GM18519 (cell line): ENCODE data around the gene CHERP.
"Not testable (repeated sequence)": the region's sequence is repeated elsewhere in the genome, so short reads cannot be mapped to it uniquely, and the experiment has no call there.

ENCODE experiments used
- ATAC-seq: cut with Tn5 transposase; IDR thresholded peaks from one replicate; pipeline ENCODE4 v1.9.1; 2021; ENCODE audit warnings: mild to moderate bottlenecking, moderate library complexity; ENCODE audit not compliant: unreplicated experiment, low FRiP score

The CHERP gene

GRCh38 chr19:16496613-16496983 lies 45.6 kb downstream of the CHERP start:
- ATAC-seq: no peak

GRCh38 chr19:16495982-16496612 lies 46.1 kb downstream of the CHERP start, which contains the start of the genes C19orf44 and CALR3:
C19orf44 (plus strand) TSS chr19:16496394; CDS start chr19:16500793, 4,399 bp downstream.
CALR3 (minus strand) TSS chr19:16496167; CDS start chr19:16496129, 38 bp downstream.
- ATAC-seq: peak; percentile 94

- ATAC-seq: not testable (repeated sequence)
Measured at GRCh38 chr19:16486476-16486875, 55.8 kb downstream of the CHERP start.

DNA sequence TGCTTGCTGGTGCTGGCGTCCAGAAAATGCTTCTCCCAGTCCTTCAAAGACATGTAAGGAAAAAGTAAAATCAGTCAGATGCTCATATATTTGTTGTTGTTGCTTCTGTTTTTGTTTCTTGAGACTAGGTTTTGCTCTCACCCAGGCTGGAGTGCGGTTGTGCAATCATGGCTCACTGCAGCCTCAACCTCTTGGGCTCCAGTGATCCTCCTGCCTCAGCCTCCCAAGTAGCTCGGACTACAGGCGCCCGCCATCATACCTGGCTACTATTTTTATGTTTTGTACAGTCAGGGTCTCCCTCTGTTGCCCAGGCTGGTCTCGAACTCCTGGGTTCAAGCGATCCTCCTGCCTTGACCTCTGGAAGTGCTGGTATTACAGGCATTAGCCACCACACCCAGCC lies 59.5 kb downstream of the CHERP start:
- no peak for ATAC-seq

DNA sequence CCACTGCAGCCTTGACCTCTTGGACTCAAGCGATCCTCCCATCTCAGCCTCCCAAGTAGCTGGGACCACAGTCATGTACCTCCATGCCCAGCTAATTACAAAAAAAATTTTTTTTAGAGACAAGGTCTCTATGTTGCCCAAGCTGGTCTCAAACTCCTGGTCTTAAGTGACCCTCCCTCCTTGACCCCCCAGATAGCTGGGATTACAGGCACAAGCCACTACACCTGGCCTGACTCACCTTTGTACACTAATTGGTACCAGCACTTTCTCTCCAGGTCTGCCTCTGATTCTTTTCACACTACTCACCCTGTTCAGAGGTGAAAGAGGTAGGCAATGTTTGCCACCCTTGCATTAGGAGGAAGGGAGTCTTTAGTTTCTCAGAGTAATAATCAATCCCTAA lies 64.9 kb downstream of the CHERP start:
- ATAC-seq: no peak

DNA sequence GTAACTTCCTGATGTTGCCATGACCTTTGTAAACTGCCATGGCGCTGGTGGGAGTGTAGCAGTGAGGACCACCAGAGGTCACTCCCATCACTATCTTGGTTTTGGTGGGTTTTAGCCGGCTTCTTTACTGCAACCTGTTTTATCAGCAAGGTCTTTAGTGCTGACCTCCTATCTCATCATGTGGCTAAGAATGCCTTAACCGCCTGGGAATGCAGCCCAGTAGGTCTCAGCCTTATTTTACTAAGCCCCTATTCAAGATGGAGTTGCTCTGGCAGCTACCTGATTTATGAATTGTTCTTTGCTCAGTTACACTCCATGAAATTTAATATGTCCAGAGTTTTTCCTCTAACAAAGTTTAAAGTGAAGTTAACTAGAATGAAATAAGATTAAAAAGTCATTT lies 65.8 kb downstream of the CHERP start:
- no peak for ATAC-seq

- no peak for ATAC-seq
Measured at GRCh38 chr19:16473875-16474392, 68.3 kb downstream of the CHERP start.

- no peak for ATAC-seq
Measured at GRCh38 chr19:16472992-16473391, 69.2 kb downstream of the CHERP start.

DNA sequence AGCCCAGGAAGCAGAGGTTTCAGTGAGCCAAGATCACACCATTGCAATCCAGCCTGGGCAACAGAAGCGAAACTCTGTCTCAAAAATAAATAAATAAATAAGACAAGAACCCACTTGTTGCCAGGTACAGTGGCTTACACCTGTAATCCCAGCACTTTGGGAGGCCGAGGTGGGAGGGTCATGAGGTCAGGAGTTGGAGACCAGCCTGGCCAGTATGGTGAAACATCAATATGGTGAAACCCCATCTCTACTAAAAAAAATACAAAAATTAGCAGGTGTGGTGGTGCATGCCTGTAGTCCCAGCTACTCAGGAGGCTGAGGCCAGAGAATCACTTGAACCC lies 69.7 kb downstream of the CHERP start:
- ATAC-seq: not testable (repeated sequence)

DNA sequence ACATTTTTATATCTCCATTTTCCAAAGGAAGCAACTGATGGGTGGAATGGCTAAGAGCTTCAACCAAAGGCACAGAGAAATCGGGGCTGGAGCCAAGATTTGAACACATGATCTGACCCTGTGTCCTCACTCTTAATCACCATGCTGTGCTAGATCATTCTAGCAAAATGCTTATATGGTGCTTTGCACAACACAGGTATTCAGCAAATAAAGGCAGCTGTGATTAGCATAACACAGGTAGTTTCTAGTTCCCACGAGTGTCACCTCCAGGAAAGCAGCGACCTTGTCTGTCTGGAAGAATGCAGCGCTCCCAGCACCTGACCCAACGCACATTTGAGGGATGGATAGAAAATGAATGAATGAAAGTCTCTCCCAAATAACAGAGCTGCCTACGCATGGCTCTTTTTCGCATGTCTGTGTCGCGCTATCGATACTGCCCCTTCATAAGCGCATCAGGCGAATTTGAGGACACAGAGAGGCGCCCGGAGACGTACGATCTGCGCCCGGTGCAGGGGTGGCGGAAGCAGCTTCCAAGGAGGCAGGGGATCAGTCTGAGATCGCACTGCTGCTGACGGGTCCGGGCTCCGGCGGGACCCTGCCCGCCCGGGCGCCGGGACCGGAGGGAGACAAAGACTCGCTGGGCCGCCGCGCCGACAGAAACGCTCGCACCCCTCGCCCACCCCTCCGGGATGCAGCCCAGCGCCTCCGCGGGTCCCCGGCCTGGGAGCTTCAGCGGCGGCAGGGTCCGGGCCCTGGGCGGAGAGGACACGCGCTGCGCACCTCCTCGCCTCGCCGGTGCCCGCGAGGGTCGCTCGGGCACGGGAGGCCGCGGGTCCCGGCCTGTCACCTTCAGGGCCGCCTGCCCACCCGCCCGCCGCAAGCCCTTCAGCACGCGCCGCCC lies 71.1 kb downstream of the CHERP start:
- peak; percentile 19 for ATAC-seq

DNA sequence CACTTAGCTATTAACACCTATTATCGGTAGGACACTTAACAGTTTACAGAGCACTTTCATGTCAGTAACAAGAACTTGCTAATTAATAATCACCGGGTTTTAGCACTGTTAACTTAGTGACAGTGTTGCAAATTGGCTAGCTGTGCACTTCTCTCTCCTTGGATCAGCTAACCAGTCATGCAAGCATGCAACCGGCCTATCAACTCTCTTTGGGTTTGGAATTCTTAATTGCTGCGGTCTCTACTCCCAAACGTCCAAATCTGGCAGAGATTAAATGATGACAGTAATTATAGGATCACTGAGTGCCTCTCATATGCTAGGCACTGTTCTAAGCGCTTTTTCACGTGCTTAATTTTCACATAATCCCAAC lies 71.7 kb downstream of the CHERP start:
- no peak for ATAC-seq
